OCI-LY1 (cell line): Measurements from ENCODE around the gene ANKRD11.

ENCODE experiments used
- H2AFZ ChIP-seq: fragments of 200-600 bp; sonication (generic), shearing (Covaris generic); 2 replicates; pipeline ENCODE4 v1.6.0; 2014; ENCODE audit warnings: antibody characterized with exemption, mild to moderate bottlenecking, low read length
- H3F3A ChIP-seq: fragments of 200-600 bp; sonication (generic), shearing (Covaris generic); 2 replicates; pipeline ENCODE4 v1.6.0; 2014; ENCODE audit warnings: mild to moderate bottlenecking, antibody characterized with exemption, low read length, moderate library complexity; ENCODE audit not compliant: insufficient read depth
- H3K27ac ChIP-seq: fragments of 200-600 bp; sonication (generic); 2 replicates; pipeline ENCODE4 v1.5.1; 2014; ENCODE audit warnings: low read length, mixed run types, mild to moderate bottlenecking, low read depth; ENCODE audit not compliant: poor library complexity, severe bottlenecking
- H3K27me3 ChIP-seq: fragments of 200-600 bp; sonication (generic); 2 replicates; pipeline ENCODE4 v1.6.0; 2014; ENCODE audit warnings: antibody characterized with exemption, mild to moderate bottlenecking, low read length, moderate library complexity; ENCODE audit not compliant: insufficient read depth
- H3K36me3 ChIP-seq: fragments of 200-600 bp; sonication (generic); 2 replicates; pipeline ENCODE4 v1.6.1; 2014; ENCODE audit warnings: mild to moderate bottlenecking, antibody characterized with exemption, low read length, moderate library complexity, mixed read lengths; ENCODE audit not compliant: insufficient read depth
- H3K4me1 ChIP-seq: fragments of 200-600 bp; sonication (generic); 2 replicates; pipeline ENCODE4 v1.5.1; 2014; ENCODE audit warnings: mild to moderate bottlenecking, low read length, moderate library complexity; ENCODE audit not compliant: insufficient read depth, severe bottlenecking
- H3K4me2 ChIP-seq: fragments of 200-600 bp; sonication (generic), shearing (Covaris generic); 2 replicates; pipeline ENCODE4 v1.6.1; 2014; ENCODE audit warnings: low read length
- H3K4me3 ChIP-seq: fragments of 200-600 bp; sonication (generic); 2 replicates; pipeline ENCODE4 v1.5.1; 2014; ENCODE audit warnings: low read length, low read depth, mild to moderate bottlenecking, mixed read lengths; ENCODE audit not compliant: poor library complexity, severe bottlenecking
- H3K79me2 ChIP-seq: fragments of 200-600 bp; shearing (Covaris generic); 2 replicates; pipeline ENCODE4 v1.6.1; 2016; ENCODE audit warnings: mixed run types, low read length, mixed read lengths; ENCODE audit not compliant: insufficient read depth
- H3K9ac ChIP-seq: fragments of 200-600 bp; sonication (generic), shearing (Covaris generic); 2 replicates; pipeline ENCODE4 v1.6.1; 2014; ENCODE audit warnings: mild to moderate bottlenecking, low read length, mixed read lengths
- H3K9me2 ChIP-seq: fragments of 200-600 bp; sonication (generic), shearing (Covaris generic); 2 replicates; pipeline ENCODE4 v1.6.1; 2014; ENCODE audit warnings: low read depth, mild to moderate bottlenecking, low read length, mixed read lengths
- H3K9me3 ChIP-seq: fragments of 200-600 bp; shearing (Covaris generic); 2 replicates; pipeline ENCODE4 v1.6.1; 2014; ENCODE audit warnings: low read length, mixed read lengths
- H4K20me1 ChIP-seq: fragments of 200-600 bp; sonication (generic), shearing (Covaris generic); 2 replicates; pipeline ENCODE4 v1.6.0; 2016; ENCODE audit warnings: mild to moderate bottlenecking, low read length; ENCODE audit not compliant: insufficient read depth
- CTCF ChIP-seq: fragments of 200-600 bp; sonication (generic), shearing (Covaris generic); IDR thresholded peaks from 2 replicates; pipeline ENCODE4 v1.5.1; 2017; ENCODE audit warnings: mild to moderate bottlenecking, antibody characterized with exemption, low read length, moderate library complexity, mixed read lengths
- EZH2 ChIP-seq: fragments of 200-600 bp; sonication (generic), shearing (Covaris generic); IDR thresholded peaks from 2 replicates; pipeline ENCODE4 v1.8.0; 2017; ENCODE audit warnings: borderline replicate concordance, mixed run types, mild to moderate bottlenecking, antibody characterized with exemption, low read length, moderate library complexity, mixed read lengths

Gene ANKRD11

GRCh38 chr16:89286096-89286495, 204.3 kb downstream of the ANKRD11 start:
- Histone ChIP-seq H3K4me2 (no peak overlapping the region), H4K20me1 (no peaks in the 10 kb centered on the region), H3K4me1 (no peaks in the 10 kb centered on the region), H3K9me2 (no peaks in the 10 kb centered on the region), H3K9me3 (no peaks in the 10 kb centered on the region), H3K27ac (no peak overlapping the region), H3F3A (no peaks in the 10 kb centered on the region), H3K9ac (no peak overlapping the region), H3K36me3 (peaks cover 67% of the 10 kb centered on the region), H3K27me3 (no peaks in the 10 kb centered on the region), H3K79me2 (no peaks in the 10 kb centered on the region), H2AFZ (no peak overlapping the region), H3K4me3 (no peak overlapping the region)
- no peak for TF ChIP-seq CTCF
- no peak for TF ChIP-seq EZH2

GRCh38 chr16:89285381-89285780, 205.0 kb downstream of the ANKRD11 start:
- TF ChIP-seq EZH2: no peak
- TF ChIP-seq CTCF: no peak
- H3K4me3 ChIP-seq: no peak overlapping the region
- no peaks in the 10 kb centered on the region for H3K9me3 ChIP-seq
- H3K4me1 ChIP-seq: no peaks in the 10 kb centered on the region
- H3K9me2 ChIP-seq: no peaks in the 10 kb centered on the region
- H3K9ac ChIP-seq: no peak overlapping the region
- H3K27me3 ChIP-seq: no peaks in the 10 kb centered on the region
- H3K36me3 ChIP-seq: peaks cover 67% of the 10 kb centered on the region
- H3K4me2 ChIP-seq: no peak overlapping the region
- no peak overlapping the region for H3K27ac ChIP-seq
- no peaks in the 10 kb centered on the region for H4K20me1 ChIP-seq
- H2AFZ ChIP-seq: no peak overlapping the region
- H3F3A ChIP-seq: no peaks in the 10 kb centered on the region
- H3K79me2 ChIP-seq: no peaks in the 10 kb centered on the region

GRCh38 chr16:89283449-89283848, 206.9 kb downstream of the ANKRD11 start:
- TF ChIP-seq EZH2: no peak
- TF ChIP-seq CTCF: no peak
- H3K79me2 ChIP-seq: no peaks in the 10 kb centered on the region
- peaks cover 3% of the 10 kb centered on the region for H3K4me1 ChIP-seq
- H3K9me3 ChIP-seq: no peaks in the 10 kb centered on the region
- H3K9ac ChIP-seq: no peak overlapping the region
- no peak overlapping the region for H3K4me2 ChIP-seq
- H3K4me3 ChIP-seq: no peak overlapping the region
- H3K36me3 ChIP-seq: peaks cover 68% of the 10 kb centered on the region
- no peak overlapping the region for H2AFZ ChIP-seq
- no peaks in the 10 kb centered on the region for H3F3A ChIP-seq
- no peaks in the 10 kb centered on the region for H3K9me2 ChIP-seq
- H3K27ac ChIP-seq: no peak overlapping the region
- no peaks in the 10 kb centered on the region for H4K20me1 ChIP-seq
- H3K27me3 ChIP-seq: no peaks in the 10 kb centered on the region
